IPS DF 19.7 (cell line): Measurements from ENCODE around the gene MAB21L2.

Experiments
- DNase-seq: peaks from one replicate; pipeline ENCODE4 v3.0.0-alpha.2; 2013; ENCODE audit warnings: low read depth, low spot score

Gene MAB21L2

GRCh38 chr4:150574678-150575077, 7.3 kb upstream of the MAB21L2 start:
- DNase-seq = no peak

- no peak for DNase-seq
These were observed 4.2 kb upstream of the MAB21L2 start for GRCh38 chr4:150577796-150578195.

- no peak for DNase-seq
These were observed 3.0 kb upstream of the MAB21L2 start for GRCh38 chr4:150578745-150579501.

GRCh38 chr4:150579551-150580234, 2.3 kb upstream of the MAB21L2 start:
- no peak for DNase-seq

- DNase-seq = no peak
These were observed 1.6 kb upstream of the MAB21L2 start for GRCh38 chr4:150580306-150580705.

GRCh38 chr4:150581056-150581605, 820 bp upstream of the MAB21L2 start:
- no peak for DNase-seq

GRCh38 chr4:150581641-150582051, 305 bp upstream of the MAB21L2 start:
- DNase-seq = no peak

- no peak for DNase-seq
These were observed 929 bp downstream of the MAB21L2 start for GRCh38 chr4:150582873-150583286.

GRCh38 chr4:150583287-150584110, 1.5 kb downstream of the MAB21L2 start:
- DNase-seq = no peak

GRCh38 chr4:150584111-150584915, 2.4 kb downstream of the MAB21L2 start:
- no peak for DNase-seq

- DNase-seq = no peak
These were observed 3.7 kb downstream of the MAB21L2 start for GRCh38 chr4:150585611-150586010.

GRCh38 chr4:150586162-150586810, 4.3 kb downstream of the MAB21L2 start:
- DNase-seq = no peak

- DNase-seq = no peak
These were observed 6.4 kb downstream of the MAB21L2 start for GRCh38 chr4:150588316-150588715.

GRCh38 chr4:150589157-150589556, 7.2 kb downstream of the MAB21L2 start:
- DNase-seq = no peak

GRCh38 chr4:150590631-150591030, 8.7 kb downstream of the MAB21L2 start:
- no peak for DNase-seq

- no peak for DNase-seq
These were observed 9.5 kb downstream of the MAB21L2 start for GRCh38 chr4:150591406-150591805.

- no peak for DNase-seq
These were observed 10.0 kb downstream of the MAB21L2 start for GRCh38 chr4:150591904-150592303.

GRCh38 chr4:150593996-150594395, 12.0 kb downstream of the MAB21L2 start:
- no peak for DNase-seq

GRCh38 chr4:150598909-150599308, 17.0 kb downstream of the MAB21L2 start:
- DNase-seq = no peak

- no peak for DNase-seq
These were observed 17.6 kb downstream of the MAB21L2 start for GRCh38 chr4:150599547-150599946.
